ENCODE results near the gene MAP2K6.

Gene MAP2K6

GRCh38 chr17:69492410-69493071, 78.0 kb downstream of the MAP2K6 start:
- DNase-seq (ENCODE audit: low read depth in 3 of 3): no peak

- no peak for DNase-seq (ENCODE audit: low read depth in 3 of 3)
These were observed 81.3 kb downstream of the MAP2K6 start for GRCh38 chr17:69495787-69496186.

GRCh38 chr17:69497161-69497560, 82.7 kb downstream of the MAP2K6 start:
- no peak for DNase-seq (ENCODE audit: low read depth in 3 of 3)

- no peak for DNase-seq (ENCODE audit: low read depth in 3 of 3)
These were observed 84.8 kb downstream of the MAP2K6 start for GRCh38 chr17:69499318-69499717.

- no peak for DNase-seq (ENCODE audit: low read depth in 3 of 3)
These were observed 86.5 kb downstream of the MAP2K6 start for GRCh38 chr17:69500911-69501429.

- DNase-seq (ENCODE audit: low read depth in 3 of 3): no peak
These were observed 87.3 kb downstream of the MAP2K6 start for GRCh38 chr17:69501591-69502468.

- no peak for DNase-seq (ENCODE audit: low read depth in 3 of 3)
These were observed 89.2 kb downstream of the MAP2K6 start for GRCh38 chr17:69503711-69504110.

GRCh38 chr17:69505740-69506139, 91.2 kb downstream of the MAP2K6 start:
- DNase-seq (ENCODE audit: low read depth in 3 of 3): no peak

GRCh38 chr17:69506489-69506888, 92.0 kb downstream of the MAP2K6 start:
- no peak for DNase-seq (ENCODE audit: low read depth in 3 of 3)

- no peak for DNase-seq (ENCODE audit: low read depth in 3 of 3)
These were observed 94.3 kb downstream of the MAP2K6 start for GRCh38 chr17:69508814-69509213.

- no peak for DNase-seq (ENCODE audit: low read depth in 3 of 3)
These were observed 96.8 kb downstream of the MAP2K6 start for GRCh38 chr17:69511250-69511649.

- DNase-seq (ENCODE audit: low read depth in 3 of 3): no peak
These were observed 98.4 kb downstream of the MAP2K6 start for GRCh38 chr17:69512946-69513345.

- no peak for DNase-seq (ENCODE audit: low read depth in 3 of 3)
These were observed 101.7 kb downstream of the MAP2K6 start for GRCh38 chr17:69516225-69516624.

GRCh38 chr17:69516911-69517310, 102.4 kb downstream of the MAP2K6 start:
- no peak for DNase-seq (ENCODE audit: low read depth in 3 of 3)

- DNase-seq (ENCODE audit: low read depth in 3 of 3): no peak
These were observed 104.5 kb downstream of the MAP2K6 start for GRCh38 chr17:69518951-69519350.

GRCh38 chr17:69523244-69523861, 108.9 kb downstream of the MAP2K6 start:
- no peak for DNase-seq (ENCODE audit: low read depth in 3 of 3)

GRCh38 chr17:69524854-69525253, 110.4 kb downstream of the MAP2K6 start:
- DNase-seq (ENCODE audit: low read depth in 3 of 3): no peak

- DNase-seq (ENCODE audit: low read depth in 3 of 3): no peak
These were observed 111.7 kb downstream of the MAP2K6 start for GRCh38 chr17:69525920-69526841.

GRCh38 chr17:69528035-69528434, 113.5 kb downstream of the MAP2K6 start:
- no peak for DNase-seq (ENCODE audit: low read depth in 3 of 3)

- DNase-seq (ENCODE audit: low read depth in 3 of 3): no peak
These were observed 119.2 kb downstream of the MAP2K6 start for GRCh38 chr17:69533481-69534234.

GRCh38 chr17:69534235-69534621, 119.7 kb downstream of the MAP2K6 start:
- DNase-seq (ENCODE audit: low read depth in 3 of 3): no peak
